Astrocyte (in vitro differentiated cells and primary cell): Measurements from ENCODE around the gene TAF4.
"Not testable (repeated sequence)": the region's sequence is repeated elsewhere in the genome, so short reads cannot be mapped to it uniquely, and the experiment has no call there.

Source experiments
- EZH2 ChIP-seq: IDR thresholded peaks from 2 replicates; pipeline ENCODE4 v1.6.1; 2012; ENCODE audit warnings: mild to moderate bottlenecking, low read length, inconsistent platforms; ENCODE audit not compliant: insufficient read depth
- TF ChIP-seq, protein P1 (sequence below): IDR thresholded peaks from 2 replicates; pipeline ENCODE4 v1.5.1; 2011; ENCODE audit warnings: low read depth, mild to moderate bottlenecking, inconsistent platforms, low read length, moderate library complexity; ENCODE audit not compliant: insufficient read depth

DNA sequence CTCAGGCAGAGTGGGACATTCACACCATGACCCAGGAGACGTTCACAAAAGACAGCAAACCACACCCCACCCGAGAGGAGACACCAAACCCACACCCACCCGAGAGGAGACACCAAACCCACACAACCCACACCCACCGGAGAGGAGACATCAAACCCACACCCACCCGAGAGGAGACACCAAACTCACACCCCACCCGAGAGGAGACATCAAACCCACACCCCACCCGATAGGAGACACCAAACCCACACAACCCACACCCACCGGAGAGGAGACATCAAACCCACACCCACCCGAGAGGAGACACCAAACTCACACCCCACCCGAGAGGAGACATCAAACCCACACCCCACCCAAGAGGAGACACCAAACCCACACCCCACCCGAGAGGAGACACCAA is 84.0 kb downstream of the TAF4 start:
- TF ChIP-seq, protein P1, sequence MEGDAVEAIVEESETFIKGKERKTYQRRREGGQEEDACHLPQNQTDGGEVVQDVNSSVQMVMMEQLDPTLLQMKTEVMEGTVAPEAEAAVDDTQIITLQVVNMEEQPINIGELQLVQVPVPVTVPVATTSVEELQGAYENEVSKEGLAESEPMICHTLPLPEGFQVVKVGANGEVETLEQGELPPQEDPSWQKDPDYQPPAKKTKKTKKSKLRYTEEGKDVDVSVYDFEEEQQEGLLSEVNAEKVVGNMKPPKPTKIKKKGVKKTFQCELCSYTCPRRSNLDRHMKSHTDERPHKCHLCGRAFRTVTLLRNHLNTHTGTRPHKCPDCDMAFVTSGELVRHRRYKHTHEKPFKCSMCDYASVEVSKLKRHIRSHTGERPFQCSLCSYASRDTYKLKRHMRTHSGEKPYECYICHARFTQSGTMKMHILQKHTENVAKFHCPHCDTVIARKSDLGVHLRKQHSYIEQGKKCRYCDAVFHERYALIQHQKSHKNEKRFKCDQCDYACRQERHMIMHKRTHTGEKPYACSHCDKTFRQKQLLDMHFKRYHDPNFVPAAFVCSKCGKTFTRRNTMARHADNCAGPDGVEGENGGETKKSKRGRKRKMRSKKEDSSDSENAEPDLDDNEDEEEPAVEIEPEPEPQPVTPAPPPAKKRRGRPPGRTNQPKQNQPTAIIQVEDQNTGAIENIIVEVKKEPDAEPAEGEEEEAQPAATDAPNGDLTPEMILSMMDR, result not testable (repeated sequence)
- TF ChIP-seq EZH2, result not testable (repeated sequence)
